NB4 (cell line): Measurements from ENCODE around the gene C10orf71.

Experiments
- DNase-seq: peaks from one replicate; pipeline ENCODE4 v3.0.0; 2010; ENCODE audit warnings: low read depth
- H3K4me3 ChIP-seq: one replicate; pipeline ENCODE4 v1.5.1; 2011; ENCODE audit warnings: mild to moderate bottlenecking, low read depth, low read length, moderate library complexity
- MAX ChIP-seq: IDR thresholded peaks from 2 replicates; pipeline ENCODE4 v1.6.1; 2011; ENCODE audit warnings: low read depth, low read length
- MYC ChIP-seq: IDR thresholded peaks from 2 replicates; pipeline ENCODE4 v1.6.1; 2011; ENCODE audit warnings: low read depth, low read length
- POLR2A ChIP-seq: IDR thresholded peaks from 2 replicates; pipeline ENCODE4 v1.6.1; 2011; ENCODE audit warnings: mild to moderate bottlenecking; ENCODE audit not compliant: insufficient read length; ENCODE audit errors: extremely low read depth
- TF ChIP-seq, protein P1 (sequence below): IDR thresholded peaks from one replicate; pipeline ENCODE4 v1.5.1; 2012; ENCODE audit warnings: low read depth, low read length

The C10orf71 gene

GRCh38 chr10:49325131-49325915 is 26.4 kb downstream of the C10orf71 start:
- no peak overlapping the region for H3K4me3 ChIP-seq
- TF ChIP-seq, protein P1, sequence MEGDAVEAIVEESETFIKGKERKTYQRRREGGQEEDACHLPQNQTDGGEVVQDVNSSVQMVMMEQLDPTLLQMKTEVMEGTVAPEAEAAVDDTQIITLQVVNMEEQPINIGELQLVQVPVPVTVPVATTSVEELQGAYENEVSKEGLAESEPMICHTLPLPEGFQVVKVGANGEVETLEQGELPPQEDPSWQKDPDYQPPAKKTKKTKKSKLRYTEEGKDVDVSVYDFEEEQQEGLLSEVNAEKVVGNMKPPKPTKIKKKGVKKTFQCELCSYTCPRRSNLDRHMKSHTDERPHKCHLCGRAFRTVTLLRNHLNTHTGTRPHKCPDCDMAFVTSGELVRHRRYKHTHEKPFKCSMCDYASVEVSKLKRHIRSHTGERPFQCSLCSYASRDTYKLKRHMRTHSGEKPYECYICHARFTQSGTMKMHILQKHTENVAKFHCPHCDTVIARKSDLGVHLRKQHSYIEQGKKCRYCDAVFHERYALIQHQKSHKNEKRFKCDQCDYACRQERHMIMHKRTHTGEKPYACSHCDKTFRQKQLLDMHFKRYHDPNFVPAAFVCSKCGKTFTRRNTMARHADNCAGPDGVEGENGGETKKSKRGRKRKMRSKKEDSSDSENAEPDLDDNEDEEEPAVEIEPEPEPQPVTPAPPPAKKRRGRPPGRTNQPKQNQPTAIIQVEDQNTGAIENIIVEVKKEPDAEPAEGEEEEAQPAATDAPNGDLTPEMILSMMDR: no peak
- TF ChIP-seq MYC (no peak), MAX (no peak), POLR2A (no peak)
- no peak for DNase-seq

- DNase-seq: no peak
- H3K4me3 ChIP-seq: no peak overlapping the region
- no peak for TF ChIP-seq MYC
- TF ChIP-seq, protein P1: no peak
- TF ChIP-seq POLR2A: no peak
- no peak for TF ChIP-seq MAX
Observed at GRCh38 chr10:49325916-49326783, 27.2 kb downstream of the C10orf71 start.

GRCh38 chr10:49327036-49327813 is 28.3 kb downstream of the C10orf71 start:
- H3K4me3 ChIP-seq: no peak overlapping the region
- no peak for DNase-seq
- TF ChIP-seq POLR2A (no peak), MYC (no peak), MAX (no peak)
- TF ChIP-seq, protein P1: no peak

DNA sequence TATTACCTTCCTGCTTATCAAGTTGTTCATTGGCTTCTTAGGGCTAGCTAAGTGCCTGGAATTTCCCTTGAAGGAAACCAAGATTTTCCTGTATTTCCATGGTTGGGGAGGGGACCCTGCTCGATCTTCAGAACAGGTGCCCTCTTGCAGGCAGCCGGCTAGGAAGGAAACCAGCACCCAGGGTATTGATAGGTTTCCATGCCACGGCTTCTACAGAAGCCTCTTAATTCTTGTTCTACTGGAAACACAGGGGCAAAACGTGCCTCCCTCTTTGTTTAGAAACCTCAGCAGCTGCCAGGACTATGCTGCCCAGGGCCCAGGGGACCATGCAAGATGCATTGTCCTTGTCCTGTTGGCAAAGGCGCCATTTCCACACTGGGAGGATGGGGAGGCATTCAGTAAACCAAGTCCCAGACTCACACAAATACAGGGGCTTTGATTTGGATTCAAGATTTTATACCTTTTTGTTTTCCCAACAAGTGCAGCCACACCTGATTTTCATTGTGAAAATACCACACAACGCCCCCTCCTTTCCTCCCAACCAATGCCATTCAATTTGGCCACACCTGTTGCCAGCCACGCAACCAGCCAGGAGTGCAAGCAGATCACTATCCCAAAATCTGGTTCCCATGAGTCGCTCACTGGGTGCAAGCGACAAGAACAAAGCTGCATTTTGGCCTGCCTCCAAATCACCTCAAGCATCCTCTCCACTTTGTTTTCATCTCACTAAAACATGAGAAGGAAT is 29.6 kb downstream of the C10orf71 start:
- H3K4me3 ChIP-seq: no peak overlapping the region
- DNase-seq: no peak
- TF ChIP-seq, protein P1: no peak
- TF ChIP-seq MYC (no peak), MAX (no peak), POLR2A (no peak)

DNA sequence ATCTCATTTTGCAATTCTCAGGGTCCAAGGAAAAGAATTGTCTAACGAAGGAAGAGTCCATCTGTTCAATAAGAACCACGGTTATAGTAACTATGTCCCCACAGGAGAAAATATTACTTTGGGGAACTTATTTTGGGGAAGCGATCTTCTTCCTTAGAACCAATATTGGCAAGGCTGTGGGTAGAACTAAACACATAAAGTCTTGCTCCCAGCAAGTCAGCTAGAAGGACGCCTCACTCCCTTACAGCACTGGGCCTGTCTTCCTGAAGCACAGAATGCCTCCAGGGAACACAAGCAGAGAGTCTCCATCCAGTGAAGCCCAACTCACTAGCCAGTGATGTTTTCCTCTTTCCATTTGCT is 30.2 kb downstream of the C10orf71 start:
- TF ChIP-seq MYC (no peak), MAX (no peak), POLR2A (no peak)
- TF ChIP-seq, protein P1: no peak
- no peak for DNase-seq
- no peak overlapping the region for H3K4me3 ChIP-seq
